Esophagus muscularis mucosa (tissue), 4 donors: ENCODE data around the gene MCF2L. TPM values are rescaled to one million over a fixed set of nuclear protein-coding genes. Genes with fewer than 3 reads are reported as not detected.

Experiments used
- DNase-seq: peaks from one replicate; pipeline ENCODE4 v3.0.0-alpha.2; 2017; ENCODE audit errors: extremely low spot score
- H3K27ac ChIP-seq, 4 donors: fragments of 200-600 bp; sonication (generic); replicated peaks in 1 of 4; 1 replicate in 3 of 4; 2 replicates in 1 of 4; pipeline ENCODE4 v1.5.1; 2016 to 2019; ENCODE audit warnings: mild to moderate bottlenecking in 1 of 4
- H3K27me3 ChIP-seq, 4 donors: fragments of 200-600 bp; sonication (generic); one replicate each; pipeline versions ENCODE4 v1.5.1 to v1.6.0; 2016 to 2019
- H3K36me3 ChIP-seq, 4 donors: fragments of 200-600 bp; sonication (generic); one replicate each; pipeline ENCODE4 v1.5.1; 2016 to 2019
- H3K4me1 ChIP-seq, 4 donors: fragments of 200-600 bp; sonication (generic); one replicate each; pipeline ENCODE4 v1.5.1; 2016 to 2019
- H3K4me3 ChIP-seq, 4 donors: fragments of 200-600 bp; sonication (generic); 1 replicate in 2 of 4; 2 replicates in 2 of 4; pipeline ENCODE4 v1.5.1; 2016 to 2019; ENCODE audit warnings: mild to moderate bottlenecking in 4 of 4, moderate library complexity in 1 of 4
- H3K9me3 ChIP-seq, 4 donors: fragments of 200-600 bp; sonication (generic); 1 replicate in 3 of 4; 2 replicates in 1 of 4; pipeline ENCODE4 v1.5.1; 2016 to 2019
- CTCF ChIP-seq, 3 experiments: fragments of 200-600 bp in 2 of 3; fragments of 450-650 bp in 1 of 3; sonication (generic) in 2 of 3; IDR thresholded peaks; one replicate each; pipeline ENCODE4 v1.5.1; 2017 to 2019; ENCODE audit warnings: antibody characterized with exemption in 3 of 3, mild to moderate bottlenecking in 2 of 3, moderate library complexity in 1 of 3
- EP300 ChIP-seq: sonication (generic); formaldehyde crosslinking; IDR thresholded peaks from one replicate; pipeline ENCODE4 v1.6.1; 2017; ENCODE audit warnings: antibody characterized with exemption
- POLR2A ChIP-seq: fragments of 450-650 bp; IDR thresholded peaks from one replicate; pipeline ENCODE4 v1.6.1; 2017; ENCODE audit warnings: antibody characterized with exemption, moderate library complexity, mild to moderate bottlenecking, low read depth
- POLR2AphosphoS5 ChIP-seq, 2 donors: sonication (generic); formaldehyde crosslinking; IDR thresholded peaks; one replicate each; pipeline ENCODE4 v1.6.1; 2017; ENCODE audit warnings: antibody characterized with exemption in 2 of 2
- WGBS: methylation state at CpG from one replicate; pipeline ENCODE4 v1.1.5; 2018; 5-methylcytosine and 5-hydroxymethylcytosine counted together
- intact Hi-C: fragments of 100-400 bp; cut with DNase I; formaldehyde crosslinking; loops from one replicate; pipeline ENCODE4 v1.15.1; 2023
- total RNA-seq, 4 donors: library from RNA; depleted of rRNA; stranded (reverse); fragments of >200 nt; gene quantifications; one replicate each; pipeline versions ENCODE4 v1.1.0 to v1.2.1, GENCODE V29; 2016

The MCF2L gene
- total RNA-seq, 4 donors from 2014 or later: 14.5 to 38.6 (median 26.7) TPM

- intact Hi-C loops: no loop called here
- H3K27me3 ChIP-seq: peaks cover 0 to 29% (median 0%) of the 10 kb centered on the region in 4 donors
- TF ChIP-seq POLR2A (no peak), CTCF (IDR thresholded peaks at IDR 0.05) (no peak), EP300 (no peak), POLR2AphosphoS5 (IDR thresholded peaks at IDR 0.05) (no peak)
- peaks cover 0 to 9% (median 0%) of the 10 kb centered on the region in 4 donors for H3K36me3 ChIP-seq
- no peak overlapping the region for H3K27ac ChIP-seq
- H3K4me1 ChIP-seq: no peaks in the 10 kb centered on the region
- WGBS: 86% methylated on average over 12 of the region's 12 CpGs
- no peak for DNase-seq
- H3K4me3 ChIP-seq: no peak overlapping the region
- no peaks in the 10 kb centered on the region for H3K9me3 ChIP-seq
Observed at GRCh38 chr13:113102727-113103126, 133.7 kb downstream of the MCF2L start.

GRCh38 chr13:113103646-113104045, 134.6 kb downstream of the MCF2L start:
- Histone ChIP-seq H3K36me3 (peaks cover 0 to under 1% (median 0%) of the 10 kb centered on the region in 4 donors), H3K27ac (no peak overlapping the region), H3K4me3 (no peak overlapping the region), H3K4me1 (no peaks in the 10 kb centered on the region), H3K9me3 (no peaks in the 10 kb centered on the region), H3K27me3 (peaks cover 0 to 27% (median 0%) of the 10 kb centered on the region in 4 donors)
- intact Hi-C loops: no loop called here
- WGBS: 83% methylated on average over 1 of the region's 9 CpGs
- DNase-seq: no peak
- TF ChIP-seq POLR2AphosphoS5 (IDR thresholded peaks at IDR 0.05) (no peak), POLR2A (no peak), CTCF (IDR thresholded peaks at IDR 0.05) (no peak), EP300 (no peak)

GRCh38 chr13:113105032-113105920, 136.3 kb downstream of the MCF2L start, which contains the start of gene F7:
Gene F7 (plus strand): TSS chr13:113105791. CDS start chr13:113105842, 51 bp downstream.
- H3K9me3 ChIP-seq: no peaks in the 10 kb centered on the region
- DNase-seq: no peak
- H3K36me3 ChIP-seq: no peaks in the 10 kb centered on the region
- WGBS: 77% methylated on average over 12 of the region's 17 CpGs
- H3K27me3 ChIP-seq: peaks cover 6 to 41% (median 11%) of the 10 kb centered on the region in 4 donors
- intact Hi-C loops: no loop called here
- H3K4me1 ChIP-seq: peaks cover 5 to 11% (median 10%) of the 10 kb centered on the region in 4 donors
- TF ChIP-seq CTCF (IDR thresholded peaks at IDR 0.05): no peak
- no peak for TF ChIP-seq POLR2A
- no peak for TF ChIP-seq EP300
- TF ChIP-seq POLR2AphosphoS5 (IDR thresholded peaks at IDR 0.05): no peak
- H3K27ac ChIP-seq: no peak within 1 kb of the TSS
- no peak within 1 kb of the TSS for H3K4me3 ChIP-seq

GRCh38 chr13:113105921-113106452, 137.0 kb downstream of the MCF2L start:
- TF ChIP-seq POLR2A: no peak
- no peak for TF ChIP-seq EP300
- TF ChIP-seq CTCF (IDR thresholded peaks at IDR 0.05): no peak
- TF ChIP-seq POLR2AphosphoS5 (IDR thresholded peaks at IDR 0.05): no peak
- DNase-seq: no peak
- Histone ChIP-seq H3K9me3 (no peaks in the 10 kb centered on the region), H3K27me3 (peaks cover 6 to 48% (median 18%) of the 10 kb centered on the region in 4 donors), H3K36me3 (no peaks in the 10 kb centered on the region), H3K27ac (no peak overlapping the region), H3K4me3 (no peak overlapping the region), H3K4me1 (peaks cover 12 to 19% (median 17%) of the 10 kb centered on the region in 4 donors)
- intact Hi-C loops: no loop called here
- 59% methylated on average over 5 of the region's 16 CpGs for WGBS
